ENCODE data around the gene SCN1B.

The SCN1B gene

GRCh38 chr19:35052599-35053190 lies 22.4 kb downstream of the SCN1B start:
- no peaks in the 10 kb centered on the region for H3K27me3 ChIP-seq (ENCODE audit: low read length)
- H3K9ac ChIP-seq (ENCODE audit: low read length): no peak overlapping the region
- no peaks in the 10 kb centered on the region for H3K36me3 ChIP-seq (ENCODE audit: low read length)
- H3F3A ChIP-seq (ENCODE audit: insufficient read depth): no peaks in the 10 kb centered on the region
- no peak overlapping the region for H3K27ac ChIP-seq (ENCODE audit: low read depth, low read length)
- no peak overlapping the region for H3K4me3 ChIP-seq (ENCODE audit: insufficient read depth, low read length, poor library complexity, severe bottlenecking)
- H2AFZ ChIP-seq (ENCODE audit: low read depth, low read length, severe bottlenecking): no peak overlapping the region
- TF ChIP-seq CTCF (IDR thresholded peaks at IDR 0.05; ENCODE audit: insufficient read depth, low read length, poor library complexity, severe bottlenecking) (no peak), EZH2phosphoT487 (conservative IDR thresholded peaks at IDR 0.05; ENCODE audit: low read length) (no peak)
- H3K9me3 ChIP-seq (ENCODE audit: insufficient read depth, low read length): no peaks in the 10 kb centered on the region
- H3K4me2 ChIP-seq (ENCODE audit: low read depth, low read length, poor library complexity, severe bottlenecking): no peak overlapping the region
- no peaks in the 10 kb centered on the region for H4K20me1 ChIP-seq (ENCODE audit: low read depth, low read length)
- H3K79me2 ChIP-seq (ENCODE audit: insufficient read depth, low read length): no peaks in the 10 kb centered on the region
- H3K9me2 ChIP-seq (replicated peaks; ENCODE audit: insufficient read depth, low read length): no peaks in the 10 kb centered on the region

GRCh38 chr19:35053667-35054293 lies 23.5 kb downstream of the SCN1B start:
- H3K9me3 ChIP-seq (ENCODE audit: insufficient read depth, low read length): no peaks in the 10 kb centered on the region
- H3K9ac ChIP-seq (ENCODE audit: low read length): no peak overlapping the region
- no peak overlapping the region for H3K4me3 ChIP-seq (ENCODE audit: insufficient read depth, low read length, poor library complexity, severe bottlenecking)
- no peaks in the 10 kb centered on the region for H3K79me2 ChIP-seq (ENCODE audit: insufficient read depth, low read length)
- H3K27ac ChIP-seq (ENCODE audit: low read depth, low read length): no peak overlapping the region
- H3K4me2 ChIP-seq (ENCODE audit: low read depth, low read length, poor library complexity, severe bottlenecking): no peak overlapping the region
- no peaks in the 10 kb centered on the region for H3K36me3 ChIP-seq (ENCODE audit: low read length)
- no peaks in the 10 kb centered on the region for H3K9me2 ChIP-seq (replicated peaks; ENCODE audit: insufficient read depth, low read length)
- no peaks in the 10 kb centered on the region for H4K20me1 ChIP-seq (ENCODE audit: low read depth, low read length)
- TF ChIP-seq CTCF (IDR thresholded peaks at IDR 0.05; ENCODE audit: insufficient read depth, low read length, poor library complexity, severe bottlenecking) (no peak), EZH2phosphoT487 (conservative IDR thresholded peaks at IDR 0.05; ENCODE audit: low read length) (no peak)
- H3K27me3 ChIP-seq (ENCODE audit: low read length): no peaks in the 10 kb centered on the region
- H2AFZ ChIP-seq (ENCODE audit: low read depth, low read length, severe bottlenecking): no peak overlapping the region
- H3F3A ChIP-seq (ENCODE audit: insufficient read depth): no peaks in the 10 kb centered on the region

DNA sequence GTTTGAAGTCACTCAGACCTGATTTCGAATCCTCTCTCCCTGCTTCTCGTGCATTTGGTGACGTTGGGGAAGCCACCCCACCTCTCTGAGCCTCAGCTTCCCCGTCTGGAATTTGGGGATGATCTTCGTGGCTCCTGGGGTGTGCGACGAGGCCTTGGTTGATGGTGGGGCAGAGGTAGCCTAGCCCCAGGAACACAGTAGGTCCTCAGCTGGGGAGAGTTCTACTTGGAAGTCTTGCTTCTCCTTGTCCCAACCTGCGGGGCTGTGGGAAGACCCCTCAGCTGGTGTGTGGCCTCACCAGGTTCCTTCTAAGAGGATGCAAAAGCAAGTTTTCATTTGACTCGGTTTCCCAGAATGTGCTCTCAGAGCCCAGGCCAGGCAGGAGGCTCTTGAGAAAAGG lies 24.4 kb downstream of the SCN1B start:
- Histone ChIP-seq H3K36me3 (ENCODE audit: low read length) (no peaks in the 10 kb centered on the region), H3K9me3 (ENCODE audit: insufficient read depth, low read length) (no peaks in the 10 kb centered on the region), H3K9me2 (replicated peaks; ENCODE audit: insufficient read depth, low read length) (no peaks in the 10 kb centered on the region), H3K27me3 (ENCODE audit: low read length) (no peaks in the 10 kb centered on the region), H3F3A (ENCODE audit: insufficient read depth) (no peaks in the 10 kb centered on the region), H2AFZ (ENCODE audit: low read depth, low read length, severe bottlenecking) (no peak overlapping the region), H3K4me3 (ENCODE audit: insufficient read depth, low read length, poor library complexity, severe bottlenecking) (no peak overlapping the region), H3K27ac (ENCODE audit: low read depth, low read length) (no peak overlapping the region), H3K9ac (ENCODE audit: low read length) (no peak overlapping the region), H3K4me2 (ENCODE audit: low read depth, low read length, poor library complexity, severe bottlenecking) (no peak overlapping the region), H3K79me2 (ENCODE audit: insufficient read depth, low read length) (no peaks in the 10 kb centered on the region), H4K20me1 (ENCODE audit: low read depth, low read length) (no peaks in the 10 kb centered on the region)
- TF ChIP-seq CTCF (IDR thresholded peaks at IDR 0.05; ENCODE audit: insufficient read depth, low read length, poor library complexity, severe bottlenecking): no peak
- no peak for TF ChIP-seq EZH2phosphoT487 (conservative IDR thresholded peaks at IDR 0.05; ENCODE audit: low read length)
